Thymus (tissue), 11 donors: ENCODE measurements around the gene DBH. TPM values are rescaled to one million over a fixed set of nuclear protein-coding genes. Genes with fewer than 3 reads are reported as not detected.

Experiments
- DNase-seq, 9 donors: peaks; one replicate each; pipeline ENCODE4 v3.0.0-alpha.2; 2013; ENCODE audit warnings: low spot score in 9 of 9, low read depth in 6 of 9, missing footprints in 1 of 9
- H3K27ac ChIP-seq, 2 donors: one replicate each; pipeline ENCODE4 v1.5.1; 2013; ENCODE audit warnings: control low read depth in 1 of 2, low read depth in 1 of 2, low read length in 1 of 2, mild to moderate bottlenecking in 1 of 2, moderate library complexity in 1 of 2
- H3K27me3 ChIP-seq, 2 donors: one replicate each; pipeline ENCODE4 v1.5.1; 2013; ENCODE audit warnings: low read length in 1 of 2; ENCODE audit not compliant: control insufficient read depth in 2 of 2, insufficient read depth in 1 of 2
- H3K36me3 ChIP-seq, 2 donors: one replicate each; pipeline ENCODE4 v1.5.1; 2013; ENCODE audit warnings: low read length in 1 of 2, mild to moderate bottlenecking in 1 of 2, moderate library complexity in 1 of 2; ENCODE audit not compliant: control insufficient read depth in 2 of 2, insufficient read depth in 2 of 2
- H3K4me1 ChIP-seq, 2 donors: one replicate each; pipeline ENCODE4 v1.5.1; 2013; ENCODE audit warnings: low read length in 2 of 2; ENCODE audit not compliant: control insufficient read depth in 2 of 2, insufficient read depth in 2 of 2
- H3K4me3 ChIP-seq, 2 donors: one replicate each; pipeline ENCODE4 v1.5.1; 2013; ENCODE audit warnings: low read length in 2 of 2, control low read depth in 1 of 2, mild to moderate bottlenecking in 1 of 2
- H3K9me3 ChIP-seq, 2 donors: one replicate each; pipeline ENCODE4 v1.5.1; 2013; ENCODE audit warnings: low read length in 1 of 2, mild to moderate bottlenecking in 1 of 2; ENCODE audit not compliant: control insufficient read depth in 2 of 2, insufficient read depth in 1 of 2
- WGBS: extraction: QIAGEN DNeasy Blood & Tissue Kit; methylation state at CpG from one replicate; pipeline ENCODE4 v1.1.7; 2013; 5-methylcytosine and 5-hydroxymethylcytosine counted together
- polyA plus RNA-seq: library from polyadenylated mRNA; stranded (reverse); fragments of 200-250 nt; gene quantifications from one replicate; pipeline ENCODE4 v1.2.3, GENCODE V29; 2013
- total RNA-seq: library from RNA; stranded (reverse); fragments of 120-200 nt; gene quantifications from one replicate; pipeline ENCODE4 v1.2.4, GENCODE V29; 2013
- donor health status: healthy.

The DBH gene
- total and polyA plus RNA-seq, 2 donors, result 0.25 to 0.28 TPM

DNA sequence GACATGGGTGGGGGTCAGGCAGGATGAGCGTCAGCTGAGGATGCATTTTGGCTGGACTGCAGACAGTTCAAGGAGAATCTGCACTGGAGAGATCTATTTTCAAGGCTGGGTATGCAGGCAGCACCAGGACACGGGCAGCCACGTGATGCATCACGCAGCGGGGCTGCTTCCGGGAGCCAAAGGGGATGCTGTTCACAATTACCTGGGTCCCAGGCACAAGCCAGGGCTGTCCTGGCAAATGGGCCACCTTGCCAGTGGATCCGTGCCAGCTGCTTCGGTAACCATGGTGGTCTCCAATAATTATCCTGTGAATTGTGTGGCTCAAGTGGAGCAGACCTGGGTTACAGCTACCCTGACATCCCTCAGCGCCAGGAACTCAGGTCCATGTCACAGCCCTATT lies 17.5 kb downstream of the DBH start:
- Histone ChIP-seq H3K27me3 (peaks cover 26 to 80% of the 10 kb centered on the region in 2 donors), H3K4me1 (peaks cover 5 to 38% of the 10 kb centered on the region in 2 donors), H3K27ac (no peak overlapping the region), H3K4me3 (no peak overlapping the region), H3K9me3 (peaks cover 1 to 10% of the 10 kb centered on the region in 2 donors), H3K36me3 (no peaks in the 10 kb centered on the region)
- DNase-seq, result no peak
- 83% methylated on average over 9 of the region's 9 CpGs for WGBS

DNA sequence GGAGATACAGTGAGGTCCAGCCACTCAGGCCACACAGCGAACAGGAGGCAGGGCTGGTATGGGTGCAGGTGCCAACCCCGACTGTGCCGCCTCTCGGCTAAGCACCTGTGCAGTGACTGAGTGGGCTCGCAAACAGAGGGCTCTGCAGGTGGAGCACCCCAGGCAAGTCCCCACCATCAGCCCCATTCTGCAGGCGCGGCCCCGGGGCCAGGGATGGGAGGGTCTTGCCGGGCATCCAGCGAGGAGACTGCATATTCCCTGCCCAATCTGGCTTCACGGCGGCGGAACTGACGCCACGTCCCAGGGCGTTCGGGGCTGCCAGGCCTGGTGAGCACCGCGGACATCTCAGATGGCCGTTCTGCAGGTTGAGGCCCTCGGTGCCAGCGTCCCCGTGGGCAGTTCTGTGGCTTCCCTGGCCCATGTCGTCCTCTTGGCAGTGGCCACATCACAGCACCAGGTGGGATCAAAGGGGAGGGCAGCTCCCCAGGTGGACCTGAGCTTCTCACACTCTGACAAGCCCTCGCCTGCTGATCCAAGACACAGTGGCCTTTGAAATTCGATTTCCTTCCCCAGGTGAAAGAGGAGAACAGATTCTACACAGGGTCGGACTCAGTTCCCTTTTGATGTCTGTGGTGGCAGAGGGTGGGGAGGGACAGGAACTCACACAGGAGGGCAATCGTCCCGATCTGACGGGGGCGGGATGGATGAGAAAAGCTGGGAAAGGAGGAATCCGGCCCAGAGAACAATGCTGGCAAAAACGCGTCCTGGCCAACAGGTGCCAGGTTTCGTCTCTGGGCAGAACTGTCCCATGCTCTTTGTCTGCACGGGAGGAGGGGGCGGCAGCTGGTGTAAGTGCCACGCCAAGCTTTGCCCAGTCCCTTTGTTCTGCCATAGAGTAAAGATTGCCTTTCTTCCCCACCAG lies 18.8 kb downstream of the DBH start:
- no peak overlapping the region for H3K27ac ChIP-seq
- no peak for DNase-seq
- WGBS, result 61% methylated on average over 38 of the region's 38 CpGs
- H3K36me3 ChIP-seq, result no peaks in the 10 kb centered on the region
- H3K4me3 ChIP-seq, result no peak overlapping the region
- H3K27me3 ChIP-seq, result peaks cover 37 to 88% of the 10 kb centered on the region in 2 donors
- peaks cover 1 to 10% of the 10 kb centered on the region in 2 donors for H3K9me3 ChIP-seq
- H3K4me1 ChIP-seq, result peaks cover 5 to 51% of the 10 kb centered on the region in 2 donors

DNA sequence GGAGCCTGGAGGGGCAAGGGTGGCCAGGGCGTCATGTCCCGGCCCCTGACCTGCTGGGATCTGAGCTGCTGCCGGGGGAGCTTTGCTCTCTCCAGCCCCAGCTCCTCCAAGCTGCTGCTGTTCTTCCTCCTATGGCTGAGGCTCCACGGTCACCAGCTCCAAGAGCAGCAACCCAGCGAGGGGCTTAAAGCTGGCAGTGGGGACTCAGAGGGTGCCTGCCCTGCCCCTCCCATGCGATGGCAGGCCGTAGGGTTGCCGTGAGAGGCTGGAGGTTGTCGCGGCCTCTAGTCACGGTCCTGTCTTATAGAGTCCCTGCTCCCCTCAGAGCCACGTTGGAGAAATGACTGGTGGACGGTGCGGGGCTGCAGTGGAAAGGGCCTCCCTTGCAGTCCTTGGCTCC lies 19.5 kb downstream of the DBH start:
- peaks cover 5 to 56% of the 10 kb centered on the region in 2 donors for H3K4me1 ChIP-seq
- H3K27me3 ChIP-seq, result peaks cover 37 to 92% of the 10 kb centered on the region in 2 donors
- DNase-seq, result no peak
- H3K4me3 ChIP-seq, result no peak overlapping the region
- H3K27ac ChIP-seq, result no peak overlapping the region
- H3K9me3 ChIP-seq, result peaks cover 1 to 10% of the 10 kb centered on the region in 2 donors
- whole genome bisulfite sequencing, result 72% methylated on average over 14 of the region's 14 CpGs
- no peaks in the 10 kb centered on the region for H3K36me3 ChIP-seq

DNA sequence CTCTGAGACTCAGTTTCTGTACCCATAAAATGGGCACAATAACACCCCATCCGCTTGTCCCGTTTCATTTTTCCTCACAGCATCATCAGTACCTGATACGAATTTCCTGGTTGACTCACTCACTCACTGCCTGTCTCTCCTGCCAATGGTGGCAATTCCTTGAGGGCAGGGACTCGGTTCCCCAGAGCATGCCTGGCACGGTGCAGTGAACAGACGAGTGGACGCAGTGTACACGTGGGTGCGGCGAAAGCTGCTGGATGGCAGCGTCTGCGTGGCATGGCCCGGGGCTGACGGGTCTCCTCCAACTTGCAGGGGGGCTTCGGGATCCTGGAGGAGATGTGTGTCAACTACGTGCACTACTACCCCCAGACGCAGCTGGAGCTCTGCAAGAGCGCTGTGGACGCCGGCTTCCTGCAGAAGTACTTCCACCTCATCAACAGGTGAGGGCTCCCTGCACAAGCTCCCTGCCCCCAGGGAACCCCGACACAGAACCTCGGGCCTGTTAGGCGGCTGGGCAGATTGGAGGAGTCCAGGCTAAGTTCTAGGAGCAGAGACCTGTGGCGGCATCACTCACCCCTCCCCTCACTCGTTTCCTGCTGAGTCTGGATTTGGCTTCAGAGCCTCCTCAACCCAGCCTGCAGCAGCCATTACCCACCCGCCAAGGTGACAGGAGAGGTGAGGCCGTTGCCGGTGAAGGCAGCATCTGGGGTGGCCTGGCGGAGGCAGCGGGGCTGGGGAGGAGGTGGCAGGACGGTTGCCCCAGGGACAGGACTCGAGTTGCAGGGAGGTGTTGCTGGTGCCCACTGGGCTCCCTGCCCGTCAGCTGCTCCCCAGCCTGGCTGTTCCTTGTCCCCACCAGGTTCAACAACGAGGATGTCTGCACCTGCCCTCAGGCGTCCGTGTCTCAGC lies 20.3 kb downstream of the DBH start:
- Histone ChIP-seq H3K4me1 (peaks cover 5 to 56% of the 10 kb centered on the region in 2 donors), H3K4me3 (peak overlapping the region in 1 of 2 donors; percentile 8), H3K27ac (peak overlapping the region; percentile 26 to 71), H3K27me3 (peaks cover 37 to 86% of the 10 kb centered on the region in 2 donors), H3K36me3 (no peaks in the 10 kb centered on the region), H3K9me3 (peaks cover 1 to 10% of the 10 kb centered on the region in 2 donors)
- DNase-seq, result peak in 4 of 9 donors; percentile 28 to 67 (median 39)
- 70% methylated on average over 36 of the region's 36 CpGs for WGBS

DNA sequence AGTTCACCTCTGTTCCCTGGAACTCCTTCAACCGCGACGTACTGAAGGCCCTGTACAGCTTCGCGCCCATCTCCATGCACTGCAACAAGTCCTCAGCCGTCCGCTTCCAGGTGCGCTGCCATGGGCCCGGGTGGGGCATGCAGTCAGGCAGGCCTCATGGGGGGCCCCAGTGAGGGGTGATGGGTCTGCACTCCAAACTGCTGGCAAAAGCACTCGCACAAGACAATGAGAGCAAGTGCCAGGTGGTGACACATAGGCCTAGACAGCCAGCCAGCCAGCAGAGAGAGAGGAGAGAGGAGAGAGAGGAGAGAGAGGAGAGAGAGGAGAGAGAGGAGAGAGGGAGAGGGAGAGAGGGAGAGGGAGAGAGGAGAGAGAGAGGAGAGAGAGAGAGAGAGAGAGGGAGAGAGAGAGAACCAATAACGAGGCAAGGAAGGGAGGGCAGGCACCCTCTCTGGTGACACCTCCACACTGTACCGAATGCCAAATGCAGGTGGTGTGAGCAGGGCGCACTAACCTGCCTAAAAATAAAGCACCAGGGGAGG lies 21.0 kb downstream of the DBH start:
- DNase-seq, result peak in 2 of 9 donors; percentile 37 to 64
- H3K27me3 ChIP-seq, result peaks cover 37 to 87% of the 10 kb centered on the region in 2 donors
- WGBS, result 85% methylated on average over 13 of the region's 13 CpGs

DNA sequence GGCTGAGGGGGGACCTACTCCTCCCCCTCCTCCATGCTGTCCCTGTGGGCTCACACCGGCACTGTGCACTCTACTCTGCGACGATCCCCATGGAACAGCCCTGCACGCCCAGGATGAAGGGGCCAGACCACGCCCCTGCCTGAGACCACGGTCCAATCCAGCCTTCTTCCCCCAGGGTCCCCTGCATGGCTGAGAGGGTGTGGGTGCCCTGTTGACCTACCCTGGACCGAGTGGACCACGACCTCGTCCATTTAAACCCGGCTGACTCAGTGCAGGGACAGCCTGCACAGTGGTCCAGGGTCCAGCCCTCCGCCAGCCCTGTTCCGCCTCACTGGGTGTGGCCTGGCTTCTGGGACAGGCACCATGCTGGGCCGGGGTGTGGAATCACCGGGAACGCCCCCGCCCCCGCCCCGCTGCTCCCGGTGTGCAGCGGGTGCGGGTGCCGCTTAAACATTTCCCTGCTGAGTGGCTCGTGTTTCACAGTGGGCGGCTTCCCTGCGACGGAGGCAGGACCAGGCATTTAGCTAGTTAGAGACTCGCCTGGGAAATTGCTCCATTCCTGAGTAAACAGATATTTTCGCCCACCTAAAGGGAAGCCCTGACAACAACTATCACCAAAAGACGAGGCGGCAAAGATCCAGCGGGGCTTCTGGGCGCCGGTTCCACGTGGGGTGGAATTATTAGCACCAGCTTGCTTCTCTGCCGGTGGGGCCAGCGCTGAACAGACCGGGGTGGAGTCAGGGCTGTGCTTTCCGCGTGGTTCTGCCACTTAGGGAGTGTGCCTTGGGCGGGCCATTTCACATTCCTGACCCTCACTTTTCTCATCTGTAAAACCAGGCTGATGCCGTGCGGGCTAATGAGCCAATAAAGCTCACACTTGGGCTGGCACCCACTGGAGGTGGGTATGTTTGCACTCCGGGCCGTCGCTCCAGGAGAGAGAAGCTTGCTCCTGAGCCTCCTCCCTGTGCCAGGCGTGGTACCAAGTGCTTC lies 22.6 kb downstream of the DBH start:
- Histone ChIP-seq H3K27me3 (peaks cover 37 to 82% of the 10 kb centered on the region in 2 donors), H3K4me3 (no peak overlapping the region), H3K27ac (no peak overlapping the region), H3K9me3 (peaks cover 1 to 10% of the 10 kb centered on the region in 2 donors), H3K36me3 (no peaks in the 10 kb centered on the region), H3K4me1 (peaks cover 5 to 66% of the 10 kb centered on the region in 2 donors)
- 18% methylated on average over 46 of the region's 46 CpGs for WGBS
- DNase-seq, result no peak

More for the DNA sequence above, 21.0 kb downstream of the DBH start:
- Histone ChIP-seq H3K4me3 (peak overlapping the region in 1 of 2 donors; percentile 8), H3K27ac (no peak overlapping the region), H3K9me3 (peaks cover 1 to 10% of the 10 kb centered on the region in 2 donors), H3K36me3 (no peaks in the 10 kb centered on the region), H3K4me1 (peaks cover 5 to 57% of the 10 kb centered on the region in 2 donors)

DNA sequence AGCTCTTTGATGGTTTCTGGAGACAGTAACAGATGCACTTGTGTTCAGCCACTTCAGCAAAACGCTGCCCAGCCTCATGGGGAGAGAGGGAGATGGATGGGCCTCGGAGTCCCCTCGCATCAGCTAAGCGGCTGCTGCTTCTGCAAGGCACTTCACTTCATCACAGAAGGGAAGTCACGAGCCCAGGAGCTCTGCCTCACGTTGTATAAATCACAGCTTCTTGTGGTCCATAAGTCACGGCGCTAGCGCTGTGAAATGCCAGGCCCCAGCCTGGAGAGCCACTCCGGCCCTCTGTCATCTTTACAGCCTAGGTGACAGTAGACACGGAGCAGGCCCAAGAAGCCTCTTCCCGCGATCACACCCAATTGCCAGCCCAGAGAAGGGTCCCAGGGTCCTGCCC lies 23.4 kb downstream of the DBH start:
- no peak for DNase-seq
- H3K4me1 ChIP-seq, result peaks cover 7 to 74% of the 10 kb centered on the region in 2 donors
- no peak overlapping the region for H3K4me3 ChIP-seq
- H3K36me3 ChIP-seq, result no peaks in the 10 kb centered on the region
- H3K9me3 ChIP-seq, result peaks cover 1 to 10% of the 10 kb centered on the region in 2 donors
- 69% methylated on average over 13 of the region's 13 CpGs for WGBS
- peaks cover 37 to 77% of the 10 kb centered on the region in 2 donors for H3K27me3 ChIP-seq
- H3K27ac ChIP-seq, result no peak overlapping the region
